GM12878 (cell line): ENCODE results near the gene PDZD11.

Source experiments
- BCL3 ChIP-seq: IDR thresholded peaks from 2 replicates; pipeline ENCODE4 v1.6.1; 2011; ENCODE audit warnings: borderline replicate concordance, low read depth, mild to moderate bottlenecking, moderate library complexity, low read length; ENCODE audit not compliant: insufficient read depth, poor library complexity, severe bottlenecking
- CTCF ChIP-seq, 3 experiments: IDR thresholded peaks in 2 of 3; conservative IDR thresholded peaks in 1 of 3; 2 replicates each; pipeline ENCODE4 v1.5.1; 2011; ENCODE audit warnings: low read depth in 3 of 3, low read length in 3 of 3, mild to moderate bottlenecking in 3 of 3, control low read depth in 2 of 3, moderate library complexity in 2 of 3, inconsistent platforms in 1 of 3, mixed read lengths in 1 of 3; ENCODE audit not compliant: control insufficient read depth in 2 of 3, insufficient read depth in 1 of 3; ENCODE audit errors: extremely low read depth in 1 of 3
- MAX ChIP-seq: IDR thresholded peaks from 2 replicates; pipeline ENCODE4 v1.6.1; 2012; ENCODE audit warnings: low read depth, low read length, improper control_type of control experiment
- MYB ChIP-seq: fragments of 150-350 bp; IDR thresholded peaks from 2 replicates; pipeline ENCODE4 v1.6.1; 2014; ENCODE audit warnings: mild to moderate bottlenecking, low read depth, low read length, borderline replicate concordance
- MYC ChIP-seq: IDR thresholded peaks from 2 replicates; pipeline ENCODE4 v1.6.1; 2011; ENCODE audit warnings: mild to moderate bottlenecking, low read length, moderate library complexity, inconsistent platforms; ENCODE audit not compliant: insufficient read depth, insufficient replicate concordance, insufficient read length, severe bottlenecking
- POLR2A ChIP-seq: IDR thresholded peaks from 2 replicates; pipeline ENCODE4 v1.6.1; 2011; ENCODE audit warnings: low read depth, mild to moderate bottlenecking, low read length
- SMC3 ChIP-seq: IDR thresholded peaks from 2 replicates; pipeline ENCODE4 v1.6.1; 2011; ENCODE audit warnings: low read length, improper control_type of control experiment, borderline replicate concordance
- STAT1 ChIP-seq: fragments of 450-650 bp; conservative IDR thresholded peaks from 2 replicates; pipeline ENCODE4 v1.6.1; 2014; ENCODE audit warnings: antibody characterized with exemption, mild to moderate bottlenecking
- TARDBP ChIP-seq: IDR thresholded peaks from 2 replicates; pipeline ENCODE4 v1.6.1; 2016; ENCODE audit warnings: borderline replicate concordance
- ZNF217 ChIP-seq: fragments of 450-650 bp; IDR thresholded peaks from 2 replicates; pipeline ENCODE4 v1.6.1; 2017; ENCODE audit warnings: antibody characterized with exemption, mild to moderate bottlenecking
- TF ChIP-seq, protein P1 (sequence below): IDR thresholded peaks from 2 replicates; pipeline ENCODE4 v1.6.1; 2012; ENCODE audit warnings: low read length, inconsistent platforms
- TF ChIP-seq, protein P2 (sequence below): IDR thresholded peaks from 2 replicates; pipeline ENCODE4 v1.6.1; 2012; ENCODE audit warnings: mild to moderate bottlenecking, low read depth, low read length

GRCh38 chrX:70331161-70331560 lies 41.4 kb upstream of the PDZD11 start:
- TF ChIP-seq MAX, result no peak
- TF ChIP-seq, protein P1, sequence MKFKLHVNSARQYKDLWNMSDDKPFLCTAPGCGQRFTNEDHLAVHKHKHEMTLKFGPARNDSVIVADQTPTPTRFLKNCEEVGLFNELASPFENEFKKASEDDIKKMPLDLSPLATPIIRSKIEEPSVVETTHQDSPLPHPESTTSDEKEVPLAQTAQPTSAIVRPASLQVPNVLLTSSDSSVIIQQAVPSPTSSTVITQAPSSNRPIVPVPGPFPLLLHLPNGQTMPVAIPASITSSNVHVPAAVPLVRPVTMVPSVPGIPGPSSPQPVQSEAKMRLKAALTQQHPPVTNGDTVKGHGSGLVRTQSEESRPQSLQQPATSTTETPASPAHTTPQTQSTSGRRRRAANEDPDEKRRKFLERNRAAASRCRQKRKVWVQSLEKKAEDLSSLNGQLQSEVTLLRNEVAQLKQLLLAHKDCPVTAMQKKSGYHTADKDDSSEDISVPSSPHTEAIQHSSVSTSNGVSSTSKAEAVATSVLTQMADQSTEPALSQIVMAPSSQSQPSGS, result no peak
- no peak for TF ChIP-seq CTCF (IDR thresholded peaks at IDR 0.05 in 2 of 3, conservative IDR thresholded peaks at IDR 0.05 in 1 of 3; ENCODE audit: control insufficient read depth in 2 of 3, extremely low read depth in 1 of 3, insufficient read depth in 1 of 3, low read depth in 3 of 3, low read length in 3 of 3)
- TF ChIP-seq MYB, result no peak
- TF ChIP-seq POLR2A, result no peak
- TF ChIP-seq, protein P2, sequence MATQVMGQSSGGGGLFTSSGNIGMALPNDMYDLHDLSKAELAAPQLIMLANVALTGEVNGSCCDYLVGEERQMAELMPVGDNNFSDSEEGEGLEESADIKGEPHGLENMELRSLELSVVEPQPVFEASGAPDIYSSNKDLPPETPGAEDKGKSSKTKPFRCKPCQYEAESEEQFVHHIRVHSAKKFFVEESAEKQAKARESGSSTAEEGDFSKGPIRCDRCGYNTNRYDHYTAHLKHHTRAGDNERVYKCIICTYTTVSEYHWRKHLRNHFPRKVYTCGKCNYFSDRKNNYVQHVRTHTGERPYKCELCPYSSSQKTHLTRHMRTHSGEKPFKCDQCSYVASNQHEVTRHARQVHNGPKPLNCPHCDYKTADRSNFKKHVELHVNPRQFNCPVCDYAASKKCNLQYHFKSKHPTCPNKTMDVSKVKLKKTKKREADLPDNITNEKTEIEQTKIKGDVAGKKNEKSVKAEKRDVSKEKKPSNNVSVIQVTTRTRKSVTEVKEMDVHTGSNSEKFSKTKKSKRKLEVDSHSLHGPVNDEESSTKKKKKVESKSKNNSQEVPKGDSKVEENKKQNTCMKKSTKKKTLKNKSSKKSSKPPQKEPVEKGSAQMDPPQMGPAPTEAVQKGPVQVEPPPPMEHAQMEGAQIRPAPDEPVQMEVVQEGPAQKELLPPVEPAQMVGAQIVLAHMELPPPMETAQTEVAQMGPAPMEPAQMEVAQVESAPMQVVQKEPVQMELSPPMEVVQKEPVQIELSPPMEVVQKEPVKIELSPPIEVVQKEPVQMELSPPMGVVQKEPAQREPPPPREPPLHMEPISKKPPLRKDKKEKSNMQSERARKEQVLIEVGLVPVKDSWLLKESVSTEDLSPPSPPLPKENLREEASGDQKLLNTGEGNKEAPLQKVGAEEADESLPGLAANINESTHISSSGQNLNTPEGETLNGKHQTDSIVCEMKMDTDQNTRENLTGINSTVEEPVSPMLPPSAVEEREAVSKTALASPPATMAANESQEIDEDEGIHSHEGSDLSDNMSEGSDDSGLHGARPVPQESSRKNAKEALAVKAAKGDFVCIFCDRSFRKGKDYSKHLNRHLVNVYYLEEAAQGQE, result no peak
- TF ChIP-seq TARDBP, result no peak
- no peak for TF ChIP-seq SMC3
- TF ChIP-seq STAT1, result no peak
- TF ChIP-seq MYC, result no peak
- no peak for TF ChIP-seq ZNF217
- TF ChIP-seq BCL3, result no peak
